Lung (tissue), 12 donors: ENCODE measurements around the gene RGS21. TPM values are rescaled to one million over a fixed set of nuclear protein-coding genes. Genes with fewer than 3 reads are reported as not detected.

Experiments used
- ATAC-seq: fragments of 200-7000 bp; cut with Tn5 transposase; one replicate; pipeline ENCODE4 v1.9.1; 2020; ENCODE audit warnings: moderate number of reproducible peaks; ENCODE audit not compliant: insufficient read depth, low FRiP score
- DNase-seq, 3 donors: peaks; one replicate each; pipeline ENCODE4 v3.0.0-alpha.2; 2013 to 2017
- H3K27ac ChIP-seq, 2 donors: one replicate each; pipeline ENCODE4 v1.5.1; 2013; ENCODE audit warnings: mild to moderate bottlenecking in 2 of 2, moderate library complexity in 2 of 2, control low read depth in 1 of 2, inconsistent platforms in 1 of 2, low read depth in 1 of 2, low read length in 1 of 2
- H3K27me3 ChIP-seq, 3 donors: one replicate each; pipeline ENCODE4 v1.5.1; 2013; ENCODE audit warnings: low read length in 2 of 3; ENCODE audit not compliant: control insufficient read depth in 3 of 3, insufficient read depth in 3 of 3
- H3K36me3 ChIP-seq, 4 donors: one replicate each; pipeline ENCODE4 v1.5.1; 2013; ENCODE audit warnings: low read length in 4 of 4, mild to moderate bottlenecking in 1 of 4, moderate library complexity in 1 of 4; ENCODE audit not compliant: control insufficient read depth in 4 of 4, insufficient read depth in 4 of 4
- H3K4me1 ChIP-seq, 5 donors: one replicate each; pipeline ENCODE4 v1.5.1; 2013; ENCODE audit warnings: low read length in 5 of 5, mild to moderate bottlenecking in 2 of 5, moderate library complexity in 1 of 5; ENCODE audit not compliant: control insufficient read depth in 5 of 5, insufficient read depth in 5 of 5
- H3K4me3 ChIP-seq: one replicate; pipeline ENCODE4 v1.5.1; 2013; ENCODE audit warnings: mild to moderate bottlenecking, control low read depth, moderate library complexity
- H3K9ac ChIP-seq, 2 donors: one replicate each; pipeline ENCODE4 v1.5.1; 2013; ENCODE audit warnings: low read length in 2 of 2, control low read depth in 1 of 2; ENCODE audit not compliant: insufficient read depth in 1 of 2
- H3K9me3 ChIP-seq, 4 donors: one replicate each; pipeline ENCODE4 v1.5.1; 2013; ENCODE audit warnings: low read length in 3 of 4, mild to moderate bottlenecking in 1 of 4, moderate library complexity in 1 of 4; ENCODE audit not compliant: control insufficient read depth in 4 of 4, insufficient read depth in 3 of 4
- WGBS, 2 donors: extraction: QIAGEN DNeasy Blood & Tissue Kit; methylation state at CpG; one replicate each; pipeline ENCODE4 v1.1.7; 2013; 5-methylcytosine and 5-hydroxymethylcytosine counted together
- polyA plus RNA-seq, 2 donors: library from polyadenylated mRNA; stranded (reverse); fragments of 200-250 nt; gene quantifications; one replicate each; pipeline ENCODE4 v1.2.1, GENCODE V29; 2013
- total RNA-seq, 2 donors: library from RNA; depleted of rRNA in 1 of 2; stranded (reverse); fragments of >200 nt in 1 of 2; gene quantifications; one replicate each; pipeline ENCODE4 v1.2.1, GENCODE V29; 2014 to 2021
- TF ChIP-seq, protein P1 (sequence below): IDR thresholded peaks from 2 replicates; pipeline ENCODE4 v1.5.1; 2012; ENCODE audit warnings: mild to moderate bottlenecking; ENCODE audit errors: control extremely low read depth, extremely low read depth
- donor health status: control.
- donor health status: control.
- donor health status: Bipolar disorder and iron deficiency.
- donor health status: healthy.
- donor health status: DM: yes; HTN: yes; CAD: no.

The RGS21 gene
- total and polyA plus RNA-seq, 4 donors = not detected

DNA sequence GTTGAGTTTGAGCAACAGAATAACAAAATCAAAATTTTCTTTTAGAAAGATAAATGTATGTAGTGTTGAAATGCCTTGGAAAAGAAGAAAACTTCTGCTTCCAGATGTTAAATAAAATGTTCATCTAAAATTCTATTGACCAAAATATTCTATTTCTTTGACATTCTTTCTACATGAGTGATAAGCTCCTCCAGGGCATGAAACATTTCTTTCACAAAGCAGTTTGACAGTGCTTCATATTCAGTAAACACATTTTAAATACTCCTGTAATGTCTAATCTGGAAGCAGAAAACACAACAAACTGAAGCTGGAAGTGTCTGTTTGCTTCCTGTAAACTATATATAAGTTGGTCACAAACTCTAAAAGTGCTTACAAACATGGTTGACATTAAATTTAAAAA is 61.5 kb downstream of the RGS21 start:
- no peaks in the 10 kb centered on the region for H3K36me3 ChIP-seq
- no peaks in the 10 kb centered on the region for H3K4me1 ChIP-seq
- no peak for ATAC-seq
- no peak overlapping the region for H3K27ac ChIP-seq
- H3K9ac ChIP-seq = no peak overlapping the region
- DNase-seq = no peak
- TF ChIP-seq, protein P1, sequence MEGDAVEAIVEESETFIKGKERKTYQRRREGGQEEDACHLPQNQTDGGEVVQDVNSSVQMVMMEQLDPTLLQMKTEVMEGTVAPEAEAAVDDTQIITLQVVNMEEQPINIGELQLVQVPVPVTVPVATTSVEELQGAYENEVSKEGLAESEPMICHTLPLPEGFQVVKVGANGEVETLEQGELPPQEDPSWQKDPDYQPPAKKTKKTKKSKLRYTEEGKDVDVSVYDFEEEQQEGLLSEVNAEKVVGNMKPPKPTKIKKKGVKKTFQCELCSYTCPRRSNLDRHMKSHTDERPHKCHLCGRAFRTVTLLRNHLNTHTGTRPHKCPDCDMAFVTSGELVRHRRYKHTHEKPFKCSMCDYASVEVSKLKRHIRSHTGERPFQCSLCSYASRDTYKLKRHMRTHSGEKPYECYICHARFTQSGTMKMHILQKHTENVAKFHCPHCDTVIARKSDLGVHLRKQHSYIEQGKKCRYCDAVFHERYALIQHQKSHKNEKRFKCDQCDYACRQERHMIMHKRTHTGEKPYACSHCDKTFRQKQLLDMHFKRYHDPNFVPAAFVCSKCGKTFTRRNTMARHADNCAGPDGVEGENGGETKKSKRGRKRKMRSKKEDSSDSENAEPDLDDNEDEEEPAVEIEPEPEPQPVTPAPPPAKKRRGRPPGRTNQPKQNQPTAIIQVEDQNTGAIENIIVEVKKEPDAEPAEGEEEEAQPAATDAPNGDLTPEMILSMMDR = no peak
- no peaks in the 10 kb centered on the region for H3K27me3 ChIP-seq
- no peak overlapping the region for H3K4me3 ChIP-seq
- no peaks in the 10 kb centered on the region for H3K9me3 ChIP-seq

DNA sequence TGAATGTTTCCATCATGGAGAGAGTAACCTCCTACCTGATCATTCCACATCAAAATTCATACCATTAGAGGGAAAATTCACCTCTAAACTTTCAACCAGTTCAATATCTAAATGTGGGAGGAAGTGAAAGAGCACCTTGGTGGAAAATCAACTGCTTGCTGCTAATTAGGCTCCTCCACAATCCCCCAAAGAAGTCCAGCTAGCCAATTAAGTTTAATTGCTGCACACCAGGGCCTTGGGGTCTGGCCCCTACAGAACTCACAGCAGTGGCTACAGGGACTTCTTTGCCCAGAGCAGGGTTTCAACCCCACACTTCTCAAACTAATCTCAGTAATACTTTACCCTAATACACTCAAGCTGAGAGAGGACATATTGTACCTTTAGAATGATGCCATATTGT is 62.1 kb downstream of the RGS21 start:
- no peaks in the 10 kb centered on the region for H3K4me1 ChIP-seq
- H3K4me3 ChIP-seq = no peak overlapping the region
- TF ChIP-seq, protein P1 = no peak
- DNase-seq = no peak
- no peaks in the 10 kb centered on the region for H3K27me3 ChIP-seq
- H3K9ac ChIP-seq = no peak overlapping the region
- no peaks in the 10 kb centered on the region for H3K36me3 ChIP-seq
- no peak for ATAC-seq
- no peak overlapping the region for H3K27ac ChIP-seq
- H3K9me3 ChIP-seq = peaks cover 0 to 2% (median 0%) of the 10 kb centered on the region in 4 donors

- Histone ChIP-seq H3K9ac (no peak overlapping the region), H3K4me3 (no peak overlapping the region), H3K36me3 (no peaks in the 10 kb centered on the region), H3K27ac (no peak overlapping the region), H3K9me3 (peaks cover 0 to 2% (median 0%) of the 10 kb centered on the region in 4 donors), H3K4me1 (no peaks in the 10 kb centered on the region), H3K27me3 (no peaks in the 10 kb centered on the region)
- 88 to 90% methylated on average over 2 of the region's 2 CpGs for WGBS, 2 donors
- DNase-seq (no peak), ATAC-seq (no peak)
- TF ChIP-seq, protein P1 = no peak
Measured at GRCh38 chr1:192379554-192379953, 62.8 kb downstream of the RGS21 start.

DNA sequence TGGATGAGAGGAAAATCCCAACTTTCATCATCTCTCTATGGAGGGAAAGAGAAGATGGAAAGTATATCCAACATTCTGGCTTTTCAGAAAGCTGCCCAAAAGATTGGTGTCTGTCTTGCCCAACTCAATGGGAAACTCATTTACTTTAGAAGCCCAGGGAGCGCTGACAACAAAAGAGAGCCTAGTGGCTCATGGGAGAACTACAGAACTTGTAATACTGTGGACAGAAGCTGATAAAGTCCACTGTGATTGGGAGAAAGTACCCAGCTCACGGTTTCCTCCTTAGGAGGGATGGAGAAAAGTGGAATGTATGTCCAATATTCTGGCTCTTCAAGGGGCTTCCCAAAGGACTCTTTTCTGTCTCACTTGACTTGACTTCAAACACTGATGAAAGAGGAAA is 66.0 kb downstream of the RGS21 start:
- H3K9me3 ChIP-seq = peaks cover 0 to 6% (median under 1%) of the 10 kb centered on the region in 4 donors
- no peaks in the 10 kb centered on the region for H3K4me1 ChIP-seq
- 84 to 86% methylated on average over 2 of the region's 2 CpGs for WGBS, 2 donors
- no peak overlapping the region for H3K9ac ChIP-seq
- H3K36me3 ChIP-seq = no peaks in the 10 kb centered on the region
- no peaks in the 10 kb centered on the region for H3K27me3 ChIP-seq
- DNase-seq = no peak
- ATAC-seq = no peak
- no peak overlapping the region for H3K4me3 ChIP-seq
- no peak overlapping the region for H3K27ac ChIP-seq
- TF ChIP-seq, protein P1 = no peak
